Stomach (tissue), 9 donors: ENCODE results near the gene RASGRP1. TPM values are rescaled to one million over a fixed set of nuclear protein-coding genes. Genes with fewer than 3 reads are reported as not detected.

ENCODE experiments used
- DNase-seq, 2 donors: peaks; one replicate each; pipeline versions ENCODE4 v3.0.0 to v3.0.0-alpha.2; 2013 to 2019
- H3K27ac ChIP-seq, 5 donors: fragments of 200-600 bp in 4 of 5; sonication (generic) in 4 of 5; one replicate each; pipeline ENCODE4 v1.5.1; 2013 to 2019; ENCODE audit warnings: mild to moderate bottlenecking in 1 of 5, moderate library complexity in 1 of 5
- H3K27me3 ChIP-seq, 3 donors: fragments of 200-600 bp; sonication (generic); one replicate each; pipeline ENCODE4 v1.5.1; 2017 to 2019; ENCODE audit warnings: mixed run types in 1 of 3
- H3K36me3 ChIP-seq, 4 donors: fragments of 200-600 bp; sonication (generic); 1 replicate in 3 of 4; 2 replicates in 1 of 4; pipeline ENCODE4 v1.5.1; 2016 to 2019
- H3K4me1 ChIP-seq, 4 donors: fragments of 200-600 bp; sonication (generic); one replicate each; pipeline ENCODE4 v1.5.1; 2016 to 2019
- H3K4me3 ChIP-seq, 4 donors: fragments of 200-600 bp; sonication (generic) in 3 of 4; one replicate each; pipeline ENCODE4 v1.5.1; 2016 to 2019; ENCODE audit warnings: mild to moderate bottlenecking in 1 of 4
- H3K9me3 ChIP-seq, 4 donors: fragments of 200-600 bp; sonication (generic); one replicate each; pipeline ENCODE4 v1.5.1; 2016 to 2019
- EP300 ChIP-seq: sonication (generic); formaldehyde crosslinking; IDR thresholded peaks from one replicate; pipeline ENCODE4 v1.6.1; 2017; ENCODE audit warnings: antibody characterized with exemption
- POLR2A ChIP-seq, 4 donors: fragments of 450-650 bp; IDR thresholded peaks; one replicate each; pipeline ENCODE4 v1.6.1; 2016; ENCODE audit warnings: antibody characterized with exemption in 4 of 4, control low read depth in 2 of 4, mild to moderate bottlenecking in 1 of 4, moderate library complexity in 1 of 4
- POLR2AphosphoS5 ChIP-seq, 3 donors: sonication (generic); formaldehyde crosslinking; IDR thresholded peaks; one replicate each; pipeline ENCODE4 v1.6.1; 2016; ENCODE audit warnings: antibody characterized with exemption in 3 of 3
- WGBS, 5 donors: extraction: QIAGEN DNeasy Blood & Tissue Kit in 3 of 5; methylation state at CpG; one replicate each; pipeline versions ENCODE4 v1.1.5 to v1.1.7; 2013 to 2018; 5-methylcytosine and 5-hydroxymethylcytosine counted together
- intact Hi-C: fragments of 100-400 bp; cut with DNase I; formaldehyde crosslinking; loops from one replicate; pipeline ENCODE4 v1.15.1; 2023; ENCODE audit warnings: low total_unique reads
- polyA plus RNA-seq, 3 donors: library from polyadenylated mRNA; stranded (reverse); fragments of 200-250 nt; gene quantifications; one replicate each; pipeline ENCODE4 v1.2.3, GENCODE V29; 2013
- total RNA-seq, 5 donors: library from RNA; depleted of rRNA; stranded (reverse); fragments of >200 nt; gene quantifications; one replicate each; pipeline versions ENCODE4 v1.1.0 to v1.2.3, GENCODE V29; 2014 to 2016
- TF ChIP-seq, protein P1 (sequence below), 7 experiments: fragments of 450-650 bp in 4 of 7; fragments of 200-600 bp in 3 of 7; sonication (generic) in 3 of 7; IDR thresholded peaks; one replicate each; pipeline ENCODE4 v1.5.1; 2016 to 2019; ENCODE audit warnings: antibody characterized with exemption in 7 of 7, control low read depth in 2 of 7, mild to moderate bottlenecking in 1 of 7
- donor health status: healthy with polysubstance abuse.
- donor health status: Bipolar disorder and iron deficiency.
- donor health status: healthy.

Gene RASGRP1
- total and polyA plus RNA-seq, 8 donors: 0.29 to 12.3 (median 2.8) TPM

DNA sequence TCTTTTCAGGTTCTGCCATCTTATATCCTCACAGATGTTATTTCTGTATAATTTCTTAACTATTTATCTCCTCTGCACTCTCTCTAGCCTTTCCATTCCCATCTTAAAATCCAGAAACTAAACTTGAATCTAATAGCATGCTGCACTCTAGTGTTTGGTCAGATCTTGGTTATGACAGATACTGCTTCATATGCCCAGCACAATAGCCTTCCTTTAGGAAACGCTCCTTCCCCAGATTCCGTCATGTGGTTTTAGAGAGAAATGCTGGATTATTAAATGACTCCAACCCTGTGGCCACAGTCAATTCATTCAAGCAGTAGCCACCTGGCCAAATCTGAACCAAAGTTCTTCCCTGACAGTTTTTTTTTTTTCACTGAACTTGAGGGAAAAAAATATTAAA, 19.4 kb downstream of the RASGRP1 start:
- Histone ChIP-seq H3K9me3 (no peaks in the 10 kb centered on the region), H3K4me1 (no peaks in the 10 kb centered on the region), H3K27me3 (peaks cover 0 to 14% (median 0%) of the 10 kb centered on the region in 3 donors), H3K27ac (no peak overlapping the region), H3K4me3 (no peak overlapping the region), H3K36me3 (no peaks in the 10 kb centered on the region)
- no peak for TF ChIP-seq EP300
- intact Hi-C loops: no loop called here
- 84 to 90% (median 88%) methylated on average over 2 of the region's 2 CpGs for whole genome bisulfite sequencing, 5 donors
- DNase-seq: no peak

DNA sequence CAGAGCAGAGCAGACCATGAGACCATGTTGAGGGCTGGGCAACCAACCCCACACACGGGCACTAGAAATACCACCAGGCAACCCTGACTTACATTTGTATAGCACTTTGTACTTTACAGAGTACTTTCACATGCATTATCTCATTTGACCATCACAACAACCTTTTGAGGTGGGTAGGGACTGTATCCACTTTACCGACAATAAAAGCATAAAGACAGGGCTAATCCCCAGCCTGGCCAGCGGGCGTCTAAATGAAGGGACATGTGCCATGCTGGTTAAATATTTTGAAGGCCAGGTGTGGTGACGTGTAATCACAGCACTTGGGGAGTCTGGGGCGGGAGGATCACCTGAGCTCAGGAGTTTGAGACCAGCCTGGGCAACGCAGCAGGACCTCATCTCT, 23.6 kb downstream of the RASGRP1 start:
- intact Hi-C loops: no loop called here
- H3K4me3 ChIP-seq: no peak overlapping the region
- 71 to 90% (median 81%) methylated on average over 7 of the region's 7 CpGs for WGBS, 5 donors

DNA sequence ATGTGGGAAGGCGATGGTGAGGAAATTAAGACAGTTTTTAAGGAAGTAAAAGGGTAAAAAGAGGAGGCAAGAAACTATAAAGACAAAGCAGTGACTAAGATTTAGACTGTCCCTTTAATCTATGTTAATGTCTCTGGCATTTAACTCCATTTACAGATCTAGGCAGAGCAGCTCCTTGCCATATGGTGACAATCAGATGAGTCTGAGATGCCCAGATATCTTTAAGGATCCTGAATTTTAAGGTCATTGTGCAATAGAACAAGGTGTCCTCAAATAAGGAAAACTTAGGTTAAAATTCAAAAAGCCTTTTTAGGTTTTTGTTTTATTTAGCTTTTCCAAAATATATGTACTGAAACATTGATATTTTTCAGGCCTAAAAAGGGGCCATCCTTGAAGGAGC, 24.1 kb downstream of the RASGRP1 start:
- Histone ChIP-seq H3K27ac (no peak overlapping the region), H3K4me3 (no peak overlapping the region), H3K36me3 (no peaks in the 10 kb centered on the region), H3K4me1 (no peaks in the 10 kb centered on the region), H3K9me3 (no peaks in the 10 kb centered on the region), H3K27me3 (no peaks in the 10 kb centered on the region)
- TF ChIP-seq POLR2A (IDR thresholded peaks at IDR 0.05): no peak
- intact Hi-C loops: no loop called here
- no peak for DNase-seq
- WGBS, 5 donors: 85 to 97% (median 91%) methylated on average over 1 of the region's 1 CpG

More for the DNA sequence above, 23.6 kb downstream of the RASGRP1 start:
- Histone ChIP-seq H3K36me3 (no peaks in the 10 kb centered on the region), H3K4me1 (no peaks in the 10 kb centered on the region), H3K9me3 (no peaks in the 10 kb centered on the region), H3K27me3 (no peaks in the 10 kb centered on the region), H3K27ac (no peak overlapping the region)
- no peak for DNase-seq
- TF ChIP-seq, protein P1, sequence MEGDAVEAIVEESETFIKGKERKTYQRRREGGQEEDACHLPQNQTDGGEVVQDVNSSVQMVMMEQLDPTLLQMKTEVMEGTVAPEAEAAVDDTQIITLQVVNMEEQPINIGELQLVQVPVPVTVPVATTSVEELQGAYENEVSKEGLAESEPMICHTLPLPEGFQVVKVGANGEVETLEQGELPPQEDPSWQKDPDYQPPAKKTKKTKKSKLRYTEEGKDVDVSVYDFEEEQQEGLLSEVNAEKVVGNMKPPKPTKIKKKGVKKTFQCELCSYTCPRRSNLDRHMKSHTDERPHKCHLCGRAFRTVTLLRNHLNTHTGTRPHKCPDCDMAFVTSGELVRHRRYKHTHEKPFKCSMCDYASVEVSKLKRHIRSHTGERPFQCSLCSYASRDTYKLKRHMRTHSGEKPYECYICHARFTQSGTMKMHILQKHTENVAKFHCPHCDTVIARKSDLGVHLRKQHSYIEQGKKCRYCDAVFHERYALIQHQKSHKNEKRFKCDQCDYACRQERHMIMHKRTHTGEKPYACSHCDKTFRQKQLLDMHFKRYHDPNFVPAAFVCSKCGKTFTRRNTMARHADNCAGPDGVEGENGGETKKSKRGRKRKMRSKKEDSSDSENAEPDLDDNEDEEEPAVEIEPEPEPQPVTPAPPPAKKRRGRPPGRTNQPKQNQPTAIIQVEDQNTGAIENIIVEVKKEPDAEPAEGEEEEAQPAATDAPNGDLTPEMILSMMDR (IDR thresholded peaks at IDR 0.05): no peak
- no peak for TF ChIP-seq POLR2AphosphoS5 (IDR thresholded peaks at IDR 0.05)
- TF ChIP-seq POLR2A (IDR thresholded peaks at IDR 0.05): no peak
- no peak for TF ChIP-seq EP300

GRCh38 chr15:38539008-38539343, 25.6 kb downstream of the RASGRP1 start:
- Histone ChIP-seq H3K27me3 (no peaks in the 10 kb centered on the region), H3K9me3 (no peaks in the 10 kb centered on the region), H3K27ac (no peak overlapping the region), H3K4me3 (no peak overlapping the region), H3K36me3 (no peaks in the 10 kb centered on the region), H3K4me1 (no peaks in the 10 kb centered on the region)
- intact Hi-C loops: no loop called here
- no peak for TF ChIP-seq POLR2AphosphoS5 (IDR thresholded peaks at IDR 0.05)
- TF ChIP-seq, protein P1 (IDR thresholded peaks at IDR 0.05): no peak
- DNase-seq: no peak

DNA sequence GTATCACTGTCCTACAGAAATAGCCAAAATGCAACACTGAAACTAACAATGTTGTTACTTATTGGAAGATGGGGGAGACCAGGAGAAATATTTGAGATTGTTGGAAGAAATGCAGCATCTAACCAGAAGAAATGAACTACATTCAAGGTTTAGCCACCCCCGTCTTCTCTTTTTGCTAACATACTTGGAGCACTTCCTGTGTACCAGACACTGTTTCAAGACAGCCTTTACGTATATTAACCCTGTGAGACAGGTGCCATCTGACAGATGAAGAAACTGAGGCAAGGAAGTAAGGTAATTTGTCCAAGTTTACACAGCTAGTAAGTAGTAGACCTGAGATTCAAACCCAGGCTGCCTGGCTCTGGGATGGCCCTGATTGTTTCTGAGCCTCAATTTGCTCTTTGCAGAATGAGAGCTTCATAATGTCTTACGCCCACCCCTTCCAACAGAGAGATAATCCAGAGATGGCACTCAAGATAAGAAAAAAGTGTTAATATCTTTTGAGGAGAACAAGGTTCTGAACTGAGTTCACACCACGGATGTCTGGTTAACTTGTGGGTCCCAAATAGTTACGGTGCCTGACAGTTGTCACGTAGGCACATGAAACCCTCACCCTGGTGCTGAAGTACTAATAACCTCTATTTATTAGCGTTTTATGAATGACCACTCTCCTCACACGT, 26.1 kb downstream of the RASGRP1 start:
- Histone ChIP-seq H3K27ac (no peak overlapping the region), H3K4me1 (no peaks in the 10 kb centered on the region), H3K4me3 (no peak overlapping the region), H3K27me3 (no peaks in the 10 kb centered on the region), H3K36me3 (no peaks in the 10 kb centered on the region), H3K9me3 (no peaks in the 10 kb centered on the region)
- 83 to 92% (median 87%) methylated on average over 8 of the region's 8 CpGs for WGBS, 5 donors
- DNase-seq: no peak
- intact Hi-C loops: no loop called here
- no peak for TF ChIP-seq POLR2A (IDR thresholded peaks at IDR 0.05)
- TF ChIP-seq, protein P1 (IDR thresholded peaks at IDR 0.05): no peak
- TF ChIP-seq EP300: no peak
- TF ChIP-seq POLR2AphosphoS5 (IDR thresholded peaks at IDR 0.05): no peak
